Transverse colon (tissue), 4 donors: ENCODE data around the gene RING1.

Experiments
- POLR2A ChIP-seq: fragments of 450-650 bp; IDR thresholded peaks from one replicate; pipeline ENCODE4 v1.6.1; 2016; ENCODE audit warnings: antibody characterized with exemption, mild to moderate bottlenecking, moderate library complexity
- POLR2AphosphoS5 ChIP-seq, 3 donors: sonication (generic); formaldehyde crosslinking; IDR thresholded peaks; one replicate each; pipeline ENCODE4 v1.6.1; 2016; ENCODE audit warnings: antibody characterized with exemption in 3 of 3
- TF ChIP-seq, protein P1 (sequence below), 5 experiments: fragments of 200-600 bp in 3 of 5; fragments of 450-650 bp in 2 of 5; sonication (generic) in 3 of 5; IDR thresholded peaks; 1 replicate in 2 of 5; 2 replicates in 3 of 5; pipeline ENCODE4 v1.5.1; 2016 to 2017; ENCODE audit warnings: antibody characterized with exemption in 5 of 5, inconsistent platforms in 3 of 5, mild to moderate bottlenecking in 2 of 5, moderate library complexity in 1 of 5

DNA sequence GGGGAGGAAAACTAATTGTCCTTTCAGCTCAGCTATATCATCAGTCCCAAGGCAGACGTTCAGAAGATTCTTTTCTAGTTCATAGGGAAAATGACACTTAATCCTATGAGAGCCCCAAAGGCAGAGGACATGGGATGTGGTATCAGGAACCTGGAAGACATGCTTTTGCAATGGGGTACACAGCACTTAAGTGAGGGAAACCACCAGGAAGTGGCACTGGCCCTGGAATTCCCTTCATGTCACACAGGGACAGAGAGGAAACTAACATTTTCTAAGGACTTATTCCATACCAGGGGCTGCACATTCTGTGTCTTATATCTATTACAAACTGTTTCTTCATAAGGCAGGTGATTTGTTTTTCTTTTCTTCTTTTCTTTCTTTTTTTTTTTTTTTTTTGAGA is 35.2 kb downstream of the RING1 start:
- TF ChIP-seq POLR2AphosphoS5 (IDR thresholded peaks at IDR 0.05): no peak
- no peak for TF ChIP-seq POLR2A
- TF ChIP-seq, protein P1, sequence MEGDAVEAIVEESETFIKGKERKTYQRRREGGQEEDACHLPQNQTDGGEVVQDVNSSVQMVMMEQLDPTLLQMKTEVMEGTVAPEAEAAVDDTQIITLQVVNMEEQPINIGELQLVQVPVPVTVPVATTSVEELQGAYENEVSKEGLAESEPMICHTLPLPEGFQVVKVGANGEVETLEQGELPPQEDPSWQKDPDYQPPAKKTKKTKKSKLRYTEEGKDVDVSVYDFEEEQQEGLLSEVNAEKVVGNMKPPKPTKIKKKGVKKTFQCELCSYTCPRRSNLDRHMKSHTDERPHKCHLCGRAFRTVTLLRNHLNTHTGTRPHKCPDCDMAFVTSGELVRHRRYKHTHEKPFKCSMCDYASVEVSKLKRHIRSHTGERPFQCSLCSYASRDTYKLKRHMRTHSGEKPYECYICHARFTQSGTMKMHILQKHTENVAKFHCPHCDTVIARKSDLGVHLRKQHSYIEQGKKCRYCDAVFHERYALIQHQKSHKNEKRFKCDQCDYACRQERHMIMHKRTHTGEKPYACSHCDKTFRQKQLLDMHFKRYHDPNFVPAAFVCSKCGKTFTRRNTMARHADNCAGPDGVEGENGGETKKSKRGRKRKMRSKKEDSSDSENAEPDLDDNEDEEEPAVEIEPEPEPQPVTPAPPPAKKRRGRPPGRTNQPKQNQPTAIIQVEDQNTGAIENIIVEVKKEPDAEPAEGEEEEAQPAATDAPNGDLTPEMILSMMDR (IDR thresholded peaks at IDR 0.05): no peak
